Activated CD4-positive, alpha-beta T cell treated with anti-CD3 and anti-CD28 coated beads, Interleukin-2, amount 10 ng/mL, durations not matched to agents 7 days and 5 days (primary cell): ENCODE measurements around the gene CDKL1. TPM values are rescaled to one million over a fixed set of nuclear protein-coding genes. Genes with fewer than 3 reads are reported as not detected.

Experiments used
- CTCF ChIA-PET: fragments of 350-600 bp; sonication (Branson Sonifier 250); formaldehyde crosslinking; loops from one replicate; lab custom pipeline; 2021; ENCODE audit warnings: antibody characterized with exemption; lab: Charles Lee
- POLR2A ChIA-PET: fragments of 350-600 bp; sonication (Branson Sonifier 250); formaldehyde crosslinking; loops from one replicate; lab custom pipeline; 2021; ENCODE audit warnings: antibody characterized with exemption; lab: Charles Lee
- DNase-seq: peaks from one replicate; pipeline ENCODE4 v3.0.0-alpha.2; 2020
- H3K27ac Mint-ChIP-seq: one replicate; pipeline ENCODE4 v1.8.0; 2021; ENCODE audit warnings: mild to moderate bottlenecking, moderate library complexity, mixed read lengths
- H3K27me3 Mint-ChIP-seq: one replicate; pipeline ENCODE4 v1.8.0; 2021; ENCODE audit warnings: mixed read lengths
- H3K36me3 Mint-ChIP-seq: one replicate; pipeline ENCODE4 v1.8.0; 2021; ENCODE audit warnings: low read depth, mixed read lengths
- H3K4me1 Mint-ChIP-seq: one replicate; pipeline ENCODE4 v1.8.0; 2021; ENCODE audit warnings: mixed read lengths
- H3K4me3 Mint-ChIP-seq: one replicate; pipeline ENCODE4 v1.8.0; 2021; ENCODE audit warnings: mild to moderate bottlenecking, moderate library complexity, mixed read lengths
- H3K9me3 Mint-ChIP-seq: one replicate; pipeline ENCODE4 v1.8.0; 2021; ENCODE audit warnings: mixed read lengths
- total RNA-seq, 2 experiments: library from RNA; stranded (reverse); gene quantifications; one replicate each; pipeline ENCODE4 v1.2.3, GENCODE V29; 2021

CDKL1 gene
- total RNA-seq, 2 experiments from 2014 or later, result 11.5 to 14.6 TPM

DNA sequence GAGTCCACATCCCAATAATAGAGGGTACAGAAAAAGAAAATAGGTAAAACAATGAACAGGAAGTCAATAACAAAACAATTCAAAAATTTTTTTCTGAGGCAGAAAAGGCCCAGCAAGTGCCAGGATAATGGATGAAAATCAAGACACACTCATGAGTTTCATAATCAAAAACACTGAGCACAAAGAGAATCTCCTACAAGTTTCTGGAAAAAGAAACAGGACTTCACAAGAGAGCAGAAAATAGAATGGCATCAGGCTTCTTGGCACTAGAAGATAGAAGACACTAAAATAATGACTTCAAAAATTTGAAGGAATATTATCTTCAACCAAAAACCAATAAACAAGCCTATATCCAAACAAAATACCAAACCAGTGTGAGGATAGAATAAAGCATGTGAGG is 47.7 kb downstream of the CDKL1 start:
- no peaks in the 10 kb centered on the region for H3K9me3 Mint-ChIP-seq
- no peak overlapping the region for H3K27ac Mint-ChIP-seq
- no peak overlapping the region for H3K4me3 Mint-ChIP-seq
- ChIA-PET POLR2A (no interaction called here), CTCF (no interaction called here)
- peaks cover 6% of the 10 kb centered on the region for H3K4me1 Mint-ChIP-seq
- peaks cover 7% of the 10 kb centered on the region for H3K36me3 Mint-ChIP-seq
- no peaks in the 10 kb centered on the region for H3K27me3 Mint-ChIP-seq
- DNase-seq, result no peak

DNA sequence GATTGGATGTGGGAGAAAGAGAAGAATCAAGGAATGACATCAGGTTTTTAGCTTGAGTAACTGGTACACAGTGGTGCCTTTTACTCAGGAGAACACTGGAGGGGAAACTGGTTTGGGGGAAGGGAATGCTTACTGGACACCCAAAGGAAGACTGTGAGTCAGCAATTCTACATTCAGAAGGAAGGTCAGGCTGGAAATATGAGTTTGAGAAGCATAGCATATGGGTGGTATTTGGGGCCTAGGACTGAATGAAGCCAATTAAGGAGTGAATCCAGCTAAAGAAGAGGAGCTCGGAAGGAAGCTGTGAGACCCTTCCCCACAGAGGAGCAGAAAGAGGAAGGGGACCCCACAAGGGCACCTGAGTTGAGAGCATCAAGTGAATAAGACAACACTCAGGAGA is 49.2 kb downstream of the CDKL1 start:
- H3K36me3 Mint-ChIP-seq, result peaks cover 7% of the 10 kb centered on the region
- DNase-seq, result no peak
- CTCF ChIA-PET, result interaction anchor here (1.0 kb wide), 1 partner anchor 384 kb away, joined by 3 read pairs; no protein-coding TSS in a partner anchor
- POLR2A ChIA-PET, result interaction anchor here (1.1 kb wide), 1 partner anchor 49 kb away, joined by 3 read pairs; the partner anchor contains the start of gene CDKL1
- no peak overlapping the region for H3K4me3 Mint-ChIP-seq
- no peaks in the 10 kb centered on the region for H3K27me3 Mint-ChIP-seq
- H3K27ac Mint-ChIP-seq, result no peak overlapping the region
- H3K4me1 Mint-ChIP-seq, result peaks cover 18% of the 10 kb centered on the region
- H3K9me3 Mint-ChIP-seq, result no peaks in the 10 kb centered on the region

DNA sequence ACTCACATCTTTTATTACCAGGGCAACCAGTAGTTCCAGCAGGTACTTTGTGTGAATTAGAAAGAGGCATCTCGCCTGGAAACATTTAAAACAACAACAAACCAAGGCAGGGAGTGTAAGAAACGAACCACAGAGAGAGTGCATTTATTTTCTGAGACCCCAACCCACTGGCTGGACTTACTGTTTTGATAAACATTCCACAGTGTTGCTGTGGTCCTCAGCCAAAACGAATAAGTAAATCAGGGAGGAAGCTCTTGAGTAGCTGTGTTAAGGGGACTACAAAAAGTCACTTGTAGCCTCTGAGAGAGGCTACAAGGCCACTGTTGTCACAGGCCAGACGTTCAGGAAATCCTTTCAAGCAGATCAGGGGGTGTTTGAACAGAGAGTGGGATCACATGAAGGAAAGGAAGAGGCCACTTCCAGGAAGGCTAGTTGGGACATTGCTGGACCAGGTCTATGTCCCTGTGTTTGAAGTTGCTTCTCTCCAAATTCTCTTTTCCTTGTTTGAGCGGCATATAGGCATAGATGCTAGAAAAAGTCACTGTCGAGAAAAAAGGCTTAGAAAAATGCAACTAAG is 50.7 kb downstream of the CDKL1 start:
- Mint-ChIP-seq H3K4me3 (no peak overlapping the region), H3K9me3 (no peaks in the 10 kb centered on the region), H3K27me3 (no peaks in the 10 kb centered on the region), H3K36me3 (peaks cover 9% of the 10 kb centered on the region), H3K27ac (no peak overlapping the region), H3K4me1 (peaks cover 22% of the 10 kb centered on the region)
- no peak for DNase-seq
- ChIA-PET POLR2A (no interaction called here), CTCF (interaction anchor here (0.9 to 2.1 kb wide), 4 partner anchors 8 to 25 kb away, joined by 4 to 6 read pairs (median 4); no protein-coding TSS in a partner anchor)

DNA sequence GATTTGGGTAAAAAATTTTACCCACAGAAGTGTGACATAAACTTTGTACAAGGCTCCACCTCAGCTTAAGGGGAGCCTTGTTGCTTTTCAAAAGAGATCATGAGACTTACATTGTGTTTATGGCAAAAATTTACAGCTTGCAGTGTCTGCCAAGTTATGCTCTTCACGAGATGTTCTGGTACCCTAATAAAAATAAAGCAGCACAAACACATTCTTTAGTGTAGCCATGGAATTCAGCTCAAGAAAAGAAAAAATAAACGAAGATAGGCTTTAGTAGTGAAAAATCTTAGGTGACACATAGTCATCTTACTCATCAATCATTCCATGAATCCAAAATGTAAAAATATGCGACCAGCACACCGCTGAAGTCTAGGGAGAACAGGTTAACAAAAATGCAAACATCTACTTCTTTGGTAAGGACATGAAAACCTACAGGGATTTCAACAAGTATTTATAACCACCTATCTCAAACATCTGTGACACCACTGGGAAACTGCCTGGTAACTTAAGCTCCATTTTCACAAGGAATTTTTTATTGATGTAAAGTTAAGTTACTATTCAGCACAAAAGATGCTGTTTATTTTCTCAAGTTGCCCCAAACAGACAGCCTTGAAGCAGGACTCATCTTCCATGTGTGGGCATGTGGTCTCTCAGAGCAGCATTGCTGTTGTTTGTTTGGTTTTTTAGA is 51.7 kb downstream of the CDKL1 start:
- Mint-ChIP-seq H3K9me3 (no peaks in the 10 kb centered on the region), H3K4me3 (no peak overlapping the region), H3K27me3 (no peaks in the 10 kb centered on the region), H3K36me3 (peaks cover 9% of the 10 kb centered on the region), H3K27ac (no peak overlapping the region), H3K4me1 (peaks cover 22% of the 10 kb centered on the region)
- ChIA-PET POLR2A (no interaction called here), CTCF (interaction anchor here (0.7 to 2.1 kb wide), 9 partner anchors 9 to 28 kb away, joined by 3 to 6 read pairs (median 4); no protein-coding TSS in a partner anchor)
- no peak for DNase-seq

DNA sequence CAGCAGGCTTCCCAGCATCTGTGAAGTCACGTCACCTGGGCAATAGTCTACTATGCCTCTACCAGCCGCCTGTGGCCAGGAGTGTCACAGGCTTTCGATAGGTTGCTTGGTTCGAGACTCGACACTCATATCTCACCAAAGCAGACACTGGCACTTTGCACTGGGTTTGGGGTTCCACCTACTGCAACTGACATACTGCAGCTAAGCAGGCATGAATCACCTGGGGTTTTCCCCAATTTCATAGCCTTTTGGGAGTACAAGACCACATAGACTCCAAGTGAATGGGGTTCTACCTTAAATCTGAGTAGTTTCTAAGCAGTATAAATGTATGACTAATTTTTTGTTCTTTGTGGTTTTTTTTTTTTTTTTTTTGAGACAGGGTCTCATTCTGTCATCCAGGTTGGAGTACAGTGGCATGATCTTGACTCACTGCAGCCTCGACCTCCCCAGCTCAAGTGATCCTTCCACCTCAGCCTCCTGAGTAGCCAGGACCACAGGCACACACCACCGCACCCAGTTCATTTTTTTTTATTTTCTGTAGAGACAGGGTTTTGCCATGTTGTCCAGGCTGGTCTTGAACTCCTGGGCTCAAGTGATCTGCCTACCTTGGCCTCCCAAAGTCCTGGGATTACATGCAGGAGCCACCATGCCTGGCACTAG is 52.4 kb downstream of the CDKL1 start:
- Mint-ChIP-seq H3K4me1 (peaks cover 22% of the 10 kb centered on the region), H3K36me3 (peaks cover 9% of the 10 kb centered on the region), H3K27me3 (no peaks in the 10 kb centered on the region), H3K9me3 (no peaks in the 10 kb centered on the region), H3K27ac (peak overlapping the region; percentile 48), H3K4me3 (no peak overlapping the region)
- POLR2A ChIA-PET, result no interaction called here
- DNase-seq, result peak; percentile 28
- CTCF ChIA-PET, result interaction anchor here (0.7 to 1.3 kb wide), 7 partner anchors 8 to 27 kb away, joined by 3 to 4 read pairs (median 4); no protein-coding TSS in a partner anchor

DNA sequence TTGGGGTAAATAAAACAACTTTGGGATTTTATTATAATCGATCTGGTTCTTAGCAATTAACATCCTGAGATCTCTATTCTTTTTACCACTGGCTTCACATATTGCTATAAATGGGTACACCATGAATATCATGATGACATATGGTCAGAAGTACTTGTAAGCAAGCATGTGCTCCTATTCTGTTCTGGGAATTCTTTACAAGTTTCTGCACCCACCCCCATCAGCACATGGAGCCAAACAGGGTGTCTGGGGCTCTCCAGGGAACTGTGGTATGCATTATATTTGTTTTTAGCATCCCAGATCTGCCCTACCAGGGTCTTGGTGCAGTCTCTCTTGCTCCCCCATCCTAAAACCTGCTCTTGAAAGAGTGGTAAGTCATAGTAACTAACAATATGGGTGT is 53.2 kb downstream of the CDKL1 start:
- CTCF ChIA-PET, result no interaction called here
- Mint-ChIP-seq H3K4me1 (peaks cover 22% of the 10 kb centered on the region), H3K27ac (no peak overlapping the region), H3K9me3 (no peaks in the 10 kb centered on the region), H3K27me3 (no peaks in the 10 kb centered on the region), H3K36me3 (peaks cover 12% of the 10 kb centered on the region), H3K4me3 (no peak overlapping the region)
- no peak for DNase-seq
- POLR2A ChIA-PET, result no interaction called here

DNA sequence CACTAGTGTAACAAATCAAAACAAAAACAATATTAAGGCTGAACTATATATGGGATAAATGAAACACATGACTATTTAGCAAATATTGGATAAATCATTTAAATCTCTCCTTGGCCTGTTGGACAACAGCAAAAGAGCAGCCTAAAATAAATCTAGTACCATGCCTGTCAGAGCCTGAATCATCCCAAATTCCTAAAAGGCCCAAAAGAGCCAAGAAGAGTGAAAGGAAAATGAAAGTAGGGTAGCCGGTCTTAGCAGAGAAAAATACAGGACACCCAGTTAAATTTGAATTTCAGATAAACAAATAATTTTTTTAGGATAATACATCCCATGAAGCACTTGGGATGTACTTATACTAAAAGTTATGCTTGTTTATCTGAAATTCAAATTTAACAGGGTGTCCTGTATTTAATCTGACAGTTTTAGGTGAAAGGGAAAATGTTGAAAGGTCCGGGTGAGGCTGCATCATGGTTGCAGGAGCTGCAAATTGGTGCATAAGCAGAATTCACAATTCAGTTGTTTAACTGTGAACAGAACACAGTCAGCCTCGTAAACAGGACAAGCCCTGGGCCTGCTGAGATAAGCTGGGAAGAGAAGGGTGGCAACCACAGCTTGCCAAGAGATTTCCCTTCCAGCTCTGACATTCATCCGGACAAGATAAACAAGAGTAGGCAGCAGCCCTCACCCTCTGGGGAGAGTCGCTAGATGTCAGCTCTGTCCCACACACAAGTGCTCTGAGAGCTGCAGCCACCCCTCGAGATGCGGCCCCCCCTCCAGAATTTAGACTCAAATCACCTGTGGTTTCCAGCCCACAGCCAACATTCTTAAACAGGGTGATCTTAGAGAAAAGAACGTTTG is 54.2 kb downstream of the CDKL1 start:
- ChIA-PET POLR2A (interaction anchor here (0.5 to 0.6 kb wide), 2 partner anchors 518 to 554 kb away, joined by 3 to 5 read pairs; no protein-coding TSS in a partner anchor), CTCF (interaction anchor here (0.5 to 1.1 kb wide), 4 partner anchors 21 to 704 kb away, joined by 3 to 4 read pairs (median 3); no protein-coding TSS in a partner anchor)
- Mint-ChIP-seq H3K4me3 (no peak overlapping the region), H3K4me1 (peaks cover 22% of the 10 kb centered on the region), H3K36me3 (peaks cover 11% of the 10 kb centered on the region), H3K27me3 (no peaks in the 10 kb centered on the region), H3K27ac (no peak overlapping the region), H3K9me3 (no peaks in the 10 kb centered on the region)
- peak; percentile 62 for DNase-seq

DNA sequence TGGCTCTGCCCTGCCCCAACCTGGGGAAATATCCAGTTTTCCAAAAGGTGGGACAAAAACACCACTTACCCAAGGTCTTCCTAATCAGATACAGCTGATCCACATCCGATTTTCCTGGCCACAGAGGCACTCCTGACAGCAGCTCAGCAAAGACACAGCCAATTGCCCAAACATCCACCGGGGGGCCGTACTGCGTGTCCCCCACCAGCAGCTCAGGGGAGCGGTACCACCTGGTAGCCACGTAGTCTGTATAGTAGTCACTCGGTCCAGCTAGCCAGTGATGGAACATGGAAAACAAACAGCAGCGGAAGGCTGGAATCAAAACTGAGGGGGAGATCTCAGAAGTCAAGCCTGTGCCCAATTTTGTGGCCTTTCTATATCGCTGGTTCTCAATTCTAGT is 55.7 kb downstream of the CDKL1 start:
- Mint-ChIP-seq H3K27ac (no peak overlapping the region), H3K9me3 (no peaks in the 10 kb centered on the region), H3K27me3 (no peaks in the 10 kb centered on the region), H3K36me3 (peaks cover 18% of the 10 kb centered on the region), H3K4me3 (no peak overlapping the region), H3K4me1 (peaks cover 29% of the 10 kb centered on the region)
- DNase-seq, result no peak
- POLR2A ChIA-PET, result no interaction called here
- CTCF ChIA-PET, result interaction anchor here (1.1 kb wide), 1 partner anchor 9 kb away, joined by 3 read pairs; no protein-coding TSS in a partner anchor

DNA sequence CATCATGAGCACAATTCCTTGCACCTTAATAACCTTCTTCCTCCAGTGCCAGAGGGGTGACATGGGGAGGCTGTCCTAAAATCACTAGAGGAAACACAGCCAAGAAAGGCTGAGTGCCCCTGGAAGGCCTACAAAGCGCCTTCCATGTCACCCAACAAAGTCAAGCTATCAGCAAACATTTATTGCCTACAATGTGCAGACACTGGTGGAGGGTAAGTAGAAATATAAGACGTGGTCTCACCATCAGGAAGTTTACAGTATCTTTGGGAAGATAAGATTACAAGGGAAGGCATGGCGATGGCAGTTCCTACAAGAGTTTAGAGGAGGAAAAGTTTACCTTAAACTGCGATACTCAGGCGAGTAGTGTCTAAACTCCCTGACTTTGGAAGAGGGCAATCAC is 56.6 kb downstream of the CDKL1 start:
- CTCF ChIA-PET, result interaction anchor here (1.1 to 2.1 kb wide), 2 partner anchors 10 to 19 kb away, joined by 3 to 5 read pairs; no protein-coding TSS in a partner anchor
- no peak for DNase-seq
- Mint-ChIP-seq H3K27me3 (no peaks in the 10 kb centered on the region), H3K27ac (no peak overlapping the region), H3K9me3 (no peaks in the 10 kb centered on the region), H3K4me3 (no peak overlapping the region), H3K36me3 (peaks cover 25% of the 10 kb centered on the region), H3K4me1 (peaks cover 34% of the 10 kb centered on the region)
- POLR2A ChIA-PET, result no interaction called here

DNA sequence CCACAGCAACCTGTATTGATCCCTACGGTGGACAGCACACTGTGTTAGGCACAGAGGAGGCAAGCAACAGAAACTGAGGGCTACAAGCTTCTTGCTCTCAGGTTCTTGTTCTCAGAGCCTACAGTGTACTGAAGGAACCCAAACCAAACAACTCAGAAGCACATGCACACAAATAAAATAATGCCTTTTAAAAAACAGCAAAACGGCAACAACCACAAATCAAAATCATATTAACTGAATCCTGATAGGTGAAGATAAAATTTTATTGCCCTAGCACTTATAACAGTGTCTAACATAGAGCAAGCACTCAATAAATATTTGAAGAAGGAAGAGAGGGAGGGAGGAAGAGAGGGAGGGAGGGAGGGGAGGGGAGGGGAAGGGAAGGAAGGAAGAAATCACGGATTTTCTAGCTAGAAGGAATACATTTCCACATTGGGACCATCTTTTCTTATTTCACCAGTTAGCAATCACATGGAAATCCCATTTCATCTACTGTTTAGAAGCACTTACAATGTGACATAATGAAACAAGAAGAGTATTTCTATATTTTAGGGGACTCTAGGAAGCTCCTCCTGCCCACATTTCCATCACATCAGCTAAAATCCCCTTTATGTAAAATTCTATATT is 57.4 kb downstream of the CDKL1 start:
- Mint-ChIP-seq H3K27me3 (no peaks in the 10 kb centered on the region), H3K27ac (no peak overlapping the region), H3K4me1 (peaks cover 31% of the 10 kb centered on the region), H3K36me3 (peaks cover 23% of the 10 kb centered on the region), H3K4me3 (no peak overlapping the region), H3K9me3 (no peaks in the 10 kb centered on the region)
- ChIA-PET POLR2A (no interaction called here), CTCF (interaction anchor here (0.6 to 2.1 kb wide), 3 partner anchors 13 to 558 kb away, joined by 3 to 5 read pairs (median 5); no protein-coding TSS in a partner anchor)
- no peak for DNase-seq

DNA sequence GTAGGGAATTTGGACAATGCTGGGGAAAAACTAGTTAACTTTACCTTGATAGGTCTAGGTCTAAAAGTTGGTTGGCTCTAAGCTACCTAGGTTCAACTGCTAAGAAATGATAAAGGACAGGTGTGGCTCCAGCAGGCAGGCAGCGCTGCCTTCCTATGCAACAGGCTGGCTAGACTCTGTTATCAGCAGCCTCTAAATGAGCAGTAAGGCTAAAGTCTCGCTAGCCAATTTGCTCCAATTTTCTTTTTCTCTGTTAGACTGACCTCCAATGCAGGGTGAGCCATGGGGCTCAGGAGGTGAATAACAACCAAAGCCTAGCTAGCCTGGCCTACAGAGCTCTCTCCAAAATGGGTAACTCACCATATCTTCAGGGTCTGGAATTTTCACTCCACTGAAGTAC is 58.1 kb downstream of the CDKL1 start:
- peaks cover 25% of the 10 kb centered on the region for H3K4me1 Mint-ChIP-seq
- no peaks in the 10 kb centered on the region for H3K9me3 Mint-ChIP-seq
- ChIA-PET POLR2A (no interaction called here), CTCF (interaction anchor here (1.0 to 2.1 kb wide), 2 partner anchors 12 to 18 kb away, joined by 5 read pairs; no protein-coding TSS in a partner anchor)
- no peak for DNase-seq
- H3K27ac Mint-ChIP-seq, result no peak overlapping the region
- no peak overlapping the region for H3K4me3 Mint-ChIP-seq
- H3K36me3 Mint-ChIP-seq, result peaks cover 23% of the 10 kb centered on the region
- no peaks in the 10 kb centered on the region for H3K27me3 Mint-ChIP-seq
